Stimulated activated CD4-positive, alpha-beta T cell treated with anti-CD3 and anti-CD28 coated beads, Interleukin-2, amount 100 ng/mL, for 48 hours (primary cell): ENCODE data around the gene ZNF787.

Experiments used
- DNase-seq, 2 donors: peaks; one replicate each; pipeline ENCODE4 v3.0.0-alpha.2; 2020

The ZNF787 gene

GRCh38 chr19:56142897-56143434 lies 21.9 kb upstream of the ZNF787 start:
- no peak for DNase-seq

- no peak for DNase-seq
Observed at GRCh38 chr19:56142087-56142787, 21.1 kb upstream of the ZNF787 start.

DNA sequence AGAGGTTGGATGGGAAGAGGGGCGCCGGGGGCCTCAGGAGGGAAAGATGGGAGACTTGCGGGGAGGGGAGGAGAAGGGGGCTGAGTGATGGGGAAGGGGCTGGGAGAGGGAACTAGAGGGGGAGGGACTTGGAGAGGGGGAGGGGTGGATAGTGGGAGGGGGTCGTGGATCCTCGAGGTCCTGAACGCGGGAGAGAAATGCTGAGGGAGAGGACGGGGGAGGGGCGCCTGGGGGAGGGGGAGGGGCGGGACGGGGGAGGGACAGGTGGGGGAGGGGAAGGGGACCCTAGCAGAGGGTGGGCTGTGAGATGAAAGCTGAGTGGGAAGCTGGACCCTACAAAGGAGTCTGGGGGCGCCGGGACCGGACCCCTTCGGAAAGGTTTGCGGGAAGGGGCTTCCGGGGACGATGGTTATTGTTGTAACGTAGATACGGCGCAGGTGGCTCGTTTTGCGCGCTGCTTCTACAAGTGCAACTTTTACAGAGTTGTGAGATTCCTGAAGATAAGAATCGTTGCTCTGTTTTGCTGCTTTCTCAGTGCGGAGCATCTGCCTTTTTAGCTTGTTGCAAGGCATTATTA lies 20.4 kb upstream of the ZNF787 start:
- DNase-seq, result peak in 1 of 2 donors; percentile 30

- peak; percentile 94 to 98 for DNase-seq
Observed at GRCh38 chr19:56140583-56141416, 19.7 kb upstream of the ZNF787 start, which contains the start of gene ZNF444. ZNF444 (plus strand) TSS chr19:56141287; CDS start chr19:56146912, 5,625 bp downstream.

GRCh38 chr19:56139847-56140582 lies 18.9 kb upstream of the ZNF787 start:
- no peak for DNase-seq

DNA sequence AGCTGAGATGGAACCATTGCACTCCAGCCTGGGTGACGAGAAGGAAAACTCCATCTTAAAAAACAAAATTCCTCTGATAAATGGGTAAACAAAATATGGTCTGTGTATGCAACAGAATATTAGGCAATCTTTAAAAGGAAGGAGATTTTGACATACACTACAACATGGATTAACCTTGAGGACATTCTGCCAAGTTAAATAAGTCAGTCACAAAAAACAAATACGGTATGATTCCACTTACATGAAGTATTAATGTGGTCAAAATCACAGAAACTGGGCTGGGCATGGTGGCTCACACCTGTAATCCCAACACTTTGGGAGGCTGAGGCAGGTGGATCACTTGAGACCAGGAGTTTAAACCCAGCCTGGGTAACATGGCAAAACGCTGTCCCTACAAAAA lies 17.0 kb upstream of the ZNF787 start:
- no peak for DNase-seq

GRCh38 chr19:56137405-56137804 lies 16.3 kb upstream of the ZNF787 start:
- DNase-seq, result no peak

DNA sequence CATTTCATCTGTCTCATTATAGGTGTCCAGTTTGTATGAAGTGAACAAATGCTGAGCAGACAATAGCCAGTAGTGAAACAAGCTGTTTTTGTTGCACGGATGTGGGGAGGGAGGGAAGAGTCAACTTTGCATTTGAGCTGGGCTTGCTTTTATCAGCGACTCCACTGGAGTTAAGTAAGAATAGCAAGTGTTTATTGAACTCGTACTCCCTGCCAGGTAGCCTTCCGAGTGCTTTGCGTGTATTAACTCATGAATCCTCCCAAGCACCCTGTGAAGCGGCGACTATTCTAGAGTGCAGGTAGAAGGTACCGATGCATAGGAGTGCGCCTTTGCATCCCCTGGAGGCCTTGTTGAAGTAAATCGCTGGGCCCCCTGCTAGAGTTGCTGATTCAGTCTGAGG lies 15.3 kb upstream of the ZNF787 start:
- DNase-seq, result no peak

DNA sequence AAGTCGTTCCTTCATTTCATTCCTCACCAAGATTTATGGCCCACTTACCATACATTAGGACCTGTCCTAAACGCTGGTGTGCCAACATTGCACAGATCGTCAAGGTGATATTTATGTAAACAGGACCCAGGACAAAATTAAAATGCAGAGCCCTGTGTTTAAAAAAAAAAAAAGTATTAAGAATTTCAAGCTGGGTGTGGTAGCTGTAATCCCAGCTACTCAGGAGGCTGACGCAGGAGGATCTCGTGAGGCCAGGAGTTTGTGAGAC lies 13.5 kb upstream of the ZNF787 start:
- no peak for DNase-seq

DNA sequence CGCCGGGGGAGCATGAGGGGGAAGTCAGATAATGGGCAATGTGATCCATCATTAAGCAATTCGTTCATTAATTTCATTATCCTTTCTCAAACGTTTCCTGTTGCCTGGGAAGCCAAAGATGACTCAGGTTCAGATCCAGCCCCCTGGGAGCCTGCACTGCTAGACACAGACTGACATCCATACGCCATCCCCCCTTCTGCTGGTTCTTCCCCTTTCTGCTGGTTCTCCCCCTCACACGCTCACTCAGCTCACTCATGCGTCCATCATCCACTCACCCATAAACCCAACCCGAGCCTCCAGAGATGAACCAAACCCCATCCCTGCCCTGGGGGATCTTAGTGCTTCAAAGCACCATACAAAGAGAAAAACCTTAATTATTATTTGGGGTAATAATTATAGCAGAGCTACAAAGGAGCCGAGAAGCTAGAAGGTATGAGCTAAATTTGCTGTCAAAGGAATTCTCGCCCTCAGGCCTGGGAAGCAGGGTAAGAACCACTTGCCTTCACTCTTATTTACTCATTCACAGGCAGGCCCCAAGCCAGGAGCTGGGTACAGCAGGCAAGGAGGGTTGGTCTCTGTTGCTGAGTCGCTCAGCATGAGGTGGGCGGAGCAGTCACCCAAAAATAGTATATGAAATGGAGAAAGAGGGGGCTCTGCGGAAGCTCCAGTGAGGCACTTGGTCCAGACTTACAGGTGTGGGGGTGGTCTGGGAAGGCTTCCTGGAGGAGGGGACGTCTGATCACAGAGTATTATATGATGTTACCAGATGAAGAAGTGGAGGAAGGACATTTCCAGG lies 13.0 kb upstream of the ZNF787 start:
- no peak for DNase-seq

DNA sequence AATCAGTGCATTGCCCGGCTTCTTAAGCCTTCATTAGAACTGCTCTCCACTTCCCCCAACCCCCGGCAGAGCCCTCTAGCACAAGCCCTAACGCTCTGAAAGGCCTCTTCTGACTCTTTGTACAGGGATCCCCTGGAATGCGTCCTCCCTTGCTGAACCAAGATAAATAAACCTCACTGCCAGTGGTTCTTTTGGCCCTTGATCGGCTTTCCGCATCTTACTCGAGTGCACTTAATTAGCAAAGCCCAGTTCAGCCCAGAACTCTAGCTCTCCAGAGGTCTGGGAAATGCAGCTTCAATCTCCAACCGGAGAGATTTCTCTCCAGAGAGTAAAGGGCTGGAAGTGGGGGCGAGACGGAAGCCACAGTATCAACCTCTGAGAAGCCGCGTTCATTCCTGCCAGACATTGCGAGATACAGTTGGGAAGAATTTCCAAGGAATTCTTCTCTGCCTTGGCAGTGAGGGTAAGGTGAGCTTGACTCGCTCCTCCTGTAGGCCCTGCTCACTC lies 11.3 kb upstream of the ZNF787 start:
- no peak for DNase-seq

- no peak for DNase-seq
Observed at GRCh38 chr19:56131651-56132050, 10.6 kb upstream of the ZNF787 start.

DNA sequence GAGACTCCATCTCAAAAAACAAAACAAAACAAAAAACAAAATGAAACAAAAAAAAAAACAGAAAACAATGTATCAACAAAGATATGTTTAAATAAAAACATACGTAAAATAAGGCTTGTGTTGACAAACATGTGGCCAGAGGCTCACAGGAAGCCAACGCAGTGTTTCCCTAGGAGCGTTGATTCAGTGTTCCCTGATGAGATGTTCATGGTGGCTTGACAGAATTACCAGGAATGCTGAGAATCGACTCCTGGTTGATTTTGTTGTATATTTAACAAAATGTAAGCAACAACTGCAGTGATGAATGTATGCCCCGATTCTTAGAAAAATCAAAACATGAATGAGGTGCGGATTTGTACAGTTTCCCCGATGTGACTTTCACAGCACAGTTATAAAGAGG lies 8.9 kb upstream of the ZNF787 start:
- no peak for DNase-seq

- no peak for DNase-seq
Observed at GRCh38 chr19:56126983-56127780, 6.1 kb upstream of the ZNF787 start.

GRCh38 chr19:56125806-56126590 lies 4.9 kb upstream of the ZNF787 start:
- DNase-seq, result no peak

DNA sequence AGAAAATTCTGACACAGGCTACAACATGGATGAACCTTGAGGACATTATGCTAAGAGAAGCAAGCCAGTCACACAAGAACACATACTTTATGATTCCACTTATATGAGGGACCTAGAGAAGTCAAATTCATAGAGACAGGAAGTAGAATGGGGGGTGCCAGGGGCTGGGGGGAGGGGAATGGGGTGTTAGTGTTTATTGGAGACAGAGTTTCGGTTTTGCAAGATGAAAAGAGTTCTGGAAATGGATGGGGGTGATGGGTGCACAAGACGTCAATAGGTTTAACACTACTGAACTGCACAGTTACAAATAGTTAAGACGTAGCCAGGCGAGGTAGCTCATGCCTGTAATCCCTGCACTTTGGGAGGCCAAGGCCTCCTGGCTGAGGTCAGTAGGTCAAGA lies 3.5 kb upstream of the ZNF787 start:
- no peak for DNase-seq

DNA sequence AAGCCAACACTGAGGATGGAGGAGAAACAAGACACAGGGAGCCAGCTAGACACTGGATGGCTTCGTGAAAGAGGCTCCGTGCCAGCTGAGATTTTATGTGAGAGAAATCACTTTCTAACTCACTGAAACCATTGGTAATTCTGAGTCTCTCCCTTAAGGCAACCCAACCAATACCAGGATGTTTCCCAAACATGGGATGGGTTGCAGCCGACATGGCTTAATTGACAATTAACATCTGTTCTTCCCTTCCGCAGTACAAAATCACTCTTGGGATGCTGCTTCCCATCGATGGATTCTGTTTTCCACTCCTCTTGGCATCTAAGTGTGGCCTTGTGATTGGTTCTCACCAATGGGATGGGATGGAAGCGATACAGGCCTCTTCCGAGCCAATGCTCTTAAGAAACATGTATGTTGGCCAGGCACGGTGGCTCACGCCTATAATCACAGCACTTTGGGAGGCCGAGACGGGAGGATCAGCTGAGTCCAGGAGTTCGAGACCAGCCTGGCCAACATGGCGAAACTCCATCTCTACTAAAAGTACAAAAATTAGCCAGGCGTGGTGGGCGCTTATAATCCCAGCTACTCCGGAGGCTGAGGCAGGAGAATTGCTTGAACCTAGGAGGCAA lies 2.3 kb upstream of the ZNF787 start:
- DNase-seq, result no peak

DNA sequence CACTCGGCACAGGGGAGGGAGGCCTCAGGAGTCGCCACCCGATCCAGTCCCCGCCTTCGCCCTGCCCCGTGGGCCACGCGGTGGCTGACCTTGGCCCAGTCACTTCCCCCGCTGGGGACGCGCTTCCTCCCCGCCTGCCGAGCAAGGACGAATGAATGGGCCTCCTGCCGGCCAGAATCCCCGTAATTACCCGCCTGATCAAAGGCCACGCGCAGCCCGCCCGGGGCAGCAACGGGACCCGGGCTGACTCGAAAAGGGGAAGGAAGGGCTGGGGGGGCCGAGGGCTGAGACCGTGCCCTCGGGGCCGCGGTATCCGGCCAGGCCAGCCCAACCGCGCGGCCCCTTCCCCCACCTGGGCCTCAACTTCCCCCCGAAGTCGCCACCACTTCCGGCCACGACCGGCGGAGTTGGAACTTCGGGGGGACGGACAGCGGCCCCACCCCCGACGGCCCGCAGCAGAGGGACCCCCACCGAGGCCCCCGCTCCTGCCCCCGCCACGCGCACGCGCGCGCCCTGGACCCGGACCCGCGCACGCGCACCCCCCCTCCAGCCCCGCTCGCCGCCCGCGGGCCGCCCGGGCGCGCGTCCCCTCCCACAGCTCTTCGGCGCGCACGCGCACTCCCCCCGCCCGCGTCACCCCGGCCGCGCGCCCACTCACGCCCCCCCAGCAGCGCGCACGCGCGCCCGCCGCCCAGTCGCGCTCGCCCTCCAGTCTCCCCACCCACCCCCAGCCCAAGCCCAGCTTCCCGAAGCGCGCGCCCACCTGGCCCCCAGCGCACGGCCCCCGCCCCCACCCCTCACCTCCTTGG lies 520 bp downstream of the ZNF787 start:
- peak; percentile 67 to 79 for DNase-seq

DNA sequence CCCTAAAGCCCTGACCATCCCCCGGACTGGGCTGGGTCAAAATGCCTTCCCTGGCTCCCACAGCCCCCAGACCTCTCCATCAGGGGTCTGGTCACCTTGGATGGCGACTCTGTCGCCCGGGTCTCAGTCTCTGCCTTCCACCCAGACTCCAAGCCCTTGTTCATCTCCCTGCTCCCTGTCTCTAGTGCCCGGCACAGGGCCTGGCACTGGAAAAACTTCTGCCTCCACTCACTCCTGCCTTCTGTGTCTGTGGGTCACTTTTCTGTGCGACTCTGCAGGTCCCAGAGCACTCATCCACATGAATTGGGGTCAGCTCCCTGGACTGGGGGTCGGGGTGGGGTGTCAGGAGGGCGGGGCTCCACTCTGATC lies 1.1 kb downstream of the ZNF787 start:
- DNase-seq, result no peak
